Common myeloid progenitor, CD34-positive (primary cell): Measurements from ENCODE around the gene TCIRG1.
A peak's percentile ranks its signal among the peaks of the same experiment; 100 is the strongest.
"Not testable (repeated sequence)": the region's sequence is repeated elsewhere in the genome, so short reads cannot be mapped to it uniquely, and the experiment has no call there.

Experiments used
- CTCF ChIA-PET: fragments of 350-600 bp; sonication (Branson Sonifier 250); formaldehyde crosslinking; loops from one replicate; lab custom pipeline; 2021; ENCODE audit warnings: antibody characterized with exemption; lab: Charles Lee
- POLR2A ChIA-PET: fragments of 350-600 bp; sonication (Branson Sonifier 250); formaldehyde crosslinking; loops from one replicate; lab custom pipeline; 2021; ENCODE audit warnings: antibody characterized with exemption; lab: Charles Lee
- DNase-seq, 3 donors: peaks; one replicate each; pipeline versions ENCODE4 v3.0.0 to v3.0.0-alpha.2; 2013
- H3K27ac ChIP-seq, 2 experiments: 1 replicate in 1 of 2; 2 replicates in 1 of 2; pipeline ENCODE4 v1.7.0; 2013; ENCODE audit warnings: inconsistent platforms in 2 of 2, low read length in 2 of 2, mild to moderate bottlenecking in 2 of 2, low read depth in 1 of 2, moderate library complexity in 1 of 2; ENCODE audit not compliant: severe bottlenecking in 2 of 2, insufficient read depth in 1 of 2, poor library complexity in 1 of 2
- H3K27me3 ChIP-seq, 5 experiments: replicated peaks in 2 of 5; 1 replicate in 3 of 5; 2 replicates in 2 of 5; pipeline versions ENCODE4 v1.6.1 to v1.7.0; 2013; ENCODE audit warnings: low read length in 4 of 5, mild to moderate bottlenecking in 2 of 5, moderate library complexity in 2 of 5, inconsistent platforms in 1 of 5; ENCODE audit not compliant: insufficient read depth in 5 of 5, control insufficient read depth in 4 of 5
- H3K36me3 ChIP-seq, 4 experiments: 1 replicate in 2 of 4; 2 replicates in 2 of 4; pipeline versions ENCODE4 v1.6.1 to v1.7.0; 2013; ENCODE audit warnings: low read length in 3 of 4, control low read depth in 1 of 4, mild to moderate bottlenecking in 1 of 4; ENCODE audit not compliant: control insufficient read depth in 4 of 4, insufficient read depth in 4 of 4
- H3K4me1 ChIP-seq, 4 experiments: 1 replicate in 3 of 4; 2 replicates in 1 of 4; pipeline versions ENCODE4 v1.6.1 to v1.7.1; 2013; ENCODE audit warnings: low read length in 3 of 4, mild to moderate bottlenecking in 3 of 4, control low read depth in 1 of 4, inconsistent platforms in 1 of 4, moderate library complexity in 1 of 4; ENCODE audit not compliant: control insufficient read depth in 4 of 4, insufficient read depth in 4 of 4; ENCODE audit errors: control extremely low read depth in 1 of 4
- H3K4me3 ChIP-seq, 7 experiments: 1 replicate in 4 of 7; 2 replicates in 3 of 7; pipeline versions ENCODE4 v1.5.1 to v1.7.0; 2013; ENCODE audit warnings: mild to moderate bottlenecking in 7 of 7, low read length in 6 of 7, moderate library complexity in 6 of 7, inconsistent platforms in 2 of 7, low read depth in 2 of 7, control low read depth in 1 of 7; ENCODE audit not compliant: insufficient read depth in 4 of 7, control insufficient read depth in 1 of 7; ENCODE audit errors: extremely low read depth in 1 of 7
- H3K9me3 ChIP-seq, 5 experiments: 1 replicate in 4 of 5; 2 replicates in 1 of 5; pipeline versions ENCODE4 v1.6.1 to v1.7.1; 2013; ENCODE audit warnings: low read length in 4 of 5, mild to moderate bottlenecking in 2 of 5, inconsistent platforms in 1 of 5, low read depth in 1 of 5, moderate library complexity in 1 of 5; ENCODE audit not compliant: control insufficient read depth in 4 of 5, insufficient read depth in 2 of 5; ENCODE audit errors: control extremely low read depth in 1 of 5
- WGBS: methylation state at CpG from one replicate; pipeline ENCODE4 v1.1.5; 2013; ENCODE audit not compliant: insufficient coverage; 5-methylcytosine and 5-hydroxymethylcytosine counted together

Gene TCIRG1

DNA sequence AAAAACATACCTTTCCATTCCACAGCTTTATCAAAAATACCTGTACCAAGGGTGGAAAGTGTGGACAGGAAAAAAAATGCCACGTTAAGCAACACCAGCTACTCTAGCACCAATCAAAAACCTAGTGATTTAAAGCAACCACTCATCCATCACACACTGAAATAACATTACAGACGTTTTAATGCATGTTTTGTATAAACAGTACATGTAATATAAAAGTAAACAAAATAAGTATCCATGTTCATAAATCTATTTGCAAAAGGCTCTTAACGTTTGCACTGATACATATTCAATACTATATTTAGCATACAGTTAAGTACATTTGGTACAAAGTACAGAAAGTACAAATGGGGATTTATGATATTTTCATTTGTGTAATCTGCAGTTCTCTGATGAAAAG, 43.7 kb downstream of the TCIRG1 start:
- DNase-seq, result no peak
- POLR2A ChIA-PET, result no interaction called here
- Histone ChIP-seq H3K27ac (no peak overlapping the region), H3K4me3 (no peak overlapping the region), H3K4me1 (peaks cover 0 to 5% (median 0%) of the 10 kb centered on the region in 4 experiments), H3K36me3 (peaks cover 6 to 31% (median 14%) of the 10 kb centered on the region in 4 experiments), H3K9me3 (no peaks in the 10 kb centered on the region), H3K27me3 (no peaks in the 10 kb centered on the region)
- CTCF ChIA-PET, result interaction anchor here (0.9 to 1.4 kb wide), 4 partner anchors 9 to 20 kb away, joined by 3 to 4 read pairs (median 3); no protein-coding TSS in a partner anchor
- WGBS, result no CpG with 5 or more reads among the region's 3 CpGs

DNA sequence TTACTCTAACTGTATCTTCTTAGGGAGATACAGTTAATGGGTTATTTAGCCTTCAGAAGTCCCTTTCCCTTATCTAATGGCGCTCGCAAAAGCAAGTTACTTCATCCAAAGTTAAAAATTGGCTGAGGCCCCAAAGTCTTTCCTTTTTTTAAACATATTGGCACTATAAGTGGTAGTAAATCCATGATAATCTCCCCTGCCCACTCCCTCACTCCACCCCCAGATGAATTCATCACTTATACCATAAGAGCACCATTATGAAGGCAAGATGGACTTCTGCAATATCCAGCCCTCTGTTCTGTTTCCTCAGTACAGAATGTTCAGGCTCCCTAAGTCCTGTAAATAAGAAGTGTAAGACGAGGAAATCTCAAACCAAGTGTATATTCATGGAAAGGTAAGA, 44.7 kb downstream of the TCIRG1 start:
- Histone ChIP-seq H3K9me3 (no peaks in the 10 kb centered on the region), H3K4me1 (peaks cover 0 to 5% (median 0%) of the 10 kb centered on the region in 4 experiments), H3K27me3 (no peaks in the 10 kb centered on the region), H3K27ac (no peak overlapping the region), H3K4me3 (no peak overlapping the region), H3K36me3 (peaks cover 4 to 27% (median 12%) of the 10 kb centered on the region in 4 experiments)
- 89% methylated on average over 1 of the region's 3 CpGs for WGBS
- DNase-seq, result no peak
- POLR2A ChIA-PET, result no interaction called here
- CTCF ChIA-PET, result interaction anchor here (1.1 to 1.3 kb wide), 2 partner anchors 11 to 19 kb away, joined by 3 read pairs; no protein-coding TSS in a partner anchor

DNA sequence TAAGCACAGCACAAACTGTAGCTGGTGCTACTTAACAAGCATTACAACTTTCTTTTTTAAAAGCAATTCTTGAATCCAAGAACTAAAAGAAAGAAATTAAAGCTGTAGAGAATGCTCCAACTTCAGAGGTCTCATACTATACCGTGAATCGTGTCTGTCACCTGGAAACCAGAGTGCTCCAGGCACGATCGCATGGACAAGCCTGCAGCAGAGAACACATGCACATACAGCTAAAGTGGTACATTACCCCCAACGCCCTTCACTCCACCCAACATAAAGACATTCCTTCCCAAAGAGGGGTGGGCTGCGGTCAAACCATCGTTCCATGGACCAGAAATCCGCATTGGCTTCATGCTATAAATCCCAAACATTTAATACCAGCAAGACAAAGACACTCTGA, 50.9 kb downstream of the TCIRG1 start:
- Histone ChIP-seq H3K27ac (peak overlapping the region in 1 of 2 experiments; percentile 82), H3K9me3 (no peaks in the 10 kb centered on the region), H3K36me3 (peaks cover 0 to 17% (median 3%) of the 10 kb centered on the region in 4 experiments), H3K27me3 (no peaks in the 10 kb centered on the region), H3K4me1 (peaks cover 6 to 31% (median 18%) of the 10 kb centered on the region in 4 experiments), H3K4me3 (no peak overlapping the region)
- CTCF ChIA-PET, result interaction anchor here (0.7 to 1.4 kb wide), 6 partner anchors 10 to 119 kb away, joined by 3 to 5 read pairs (median 3); no protein-coding TSS in a partner anchor
- POLR2A ChIA-PET, result no interaction called here
- DNase-seq, result no peak
- WGBS, result 100% methylated on average over 3 of the region's 8 CpGs

DNA sequence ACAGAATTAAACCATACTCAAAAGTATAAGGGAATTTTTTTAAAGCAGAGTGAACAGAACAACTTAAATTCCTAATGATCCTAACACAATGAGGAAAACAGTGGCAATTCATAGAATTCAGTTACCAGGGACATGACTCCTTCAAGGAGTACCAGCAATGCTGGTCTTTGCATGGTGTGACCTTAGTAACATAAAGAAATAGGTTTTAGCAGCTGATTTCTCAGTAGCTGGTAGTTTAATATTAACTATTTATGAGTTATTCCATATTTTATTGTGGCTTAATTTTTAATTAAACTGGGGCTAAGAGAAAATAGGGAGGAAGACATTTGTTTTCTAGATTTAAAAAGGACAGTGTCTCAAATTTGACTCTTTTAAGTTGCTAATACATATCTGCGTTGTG, 51.5 kb downstream of the TCIRG1 start:
- WGBS, result no CpG with 5 or more reads among the region's 1 CpG
- POLR2A ChIA-PET, result no interaction called here
- peak overlapping the region in 3 of 7 experiments; percentile 34 to 44 (median 43) for H3K4me3 ChIP-seq
- H3K4me1 ChIP-seq, result peaks cover 6 to 27% (median 18%) of the 10 kb centered on the region in 4 experiments
- H3K27ac ChIP-seq, result peak overlapping the region; percentile 37 to 82
- H3K27me3 ChIP-seq, result no peaks in the 10 kb centered on the region
- H3K36me3 ChIP-seq, result peaks cover 0 to 20% (median 3%) of the 10 kb centered on the region in 4 experiments
- CTCF ChIA-PET, result interaction anchor here (0.9 to 3.4 kb wide), 4 partner anchors 9 to 118 kb away, joined by 3 to 13 read pairs (median 3); no protein-coding TSS in a partner anchor
- H3K9me3 ChIP-seq, result no peaks in the 10 kb centered on the region
- DNase-seq, result no peak

DNA sequence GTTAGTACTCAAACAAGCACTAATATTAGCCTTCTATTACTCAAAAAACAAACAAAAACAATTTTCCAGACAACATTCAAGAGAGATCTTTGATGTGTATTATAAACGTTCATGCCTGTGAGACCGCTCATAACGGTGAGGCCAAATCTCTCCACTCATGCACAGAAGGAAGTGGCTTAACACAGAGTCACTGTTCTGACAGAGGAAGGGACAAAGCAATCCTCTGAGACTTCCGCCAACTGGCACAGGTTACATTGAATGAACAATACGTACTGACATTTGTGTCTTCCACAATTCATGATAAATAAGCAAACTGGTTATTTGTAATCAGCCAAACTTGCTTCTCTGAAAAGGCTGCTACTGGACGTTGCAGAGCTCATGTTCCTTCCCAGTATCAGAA, 51.9 kb downstream of the TCIRG1 start:
- ChIA-PET POLR2A (no interaction called here), CTCF (interaction anchor here (1.0 to 3.4 kb wide), 2 partner anchors 28 to 117 kb away, joined by 3 to 13 read pairs; no protein-coding TSS in a partner anchor)
- WGBS, result 2% methylated on average over 6 of the region's 6 CpGs
- peaks cover 0 to 20% (median 3%) of the 10 kb centered on the region in 4 experiments for H3K36me3 ChIP-seq
- DNase-seq, result peak; percentile 58 to 84 (median 76)
- peak overlapping the region; percentile 37 to 82 for H3K27ac ChIP-seq
- no peaks in the 10 kb centered on the region for H3K9me3 ChIP-seq
- peaks cover 6 to 26% (median 18%) of the 10 kb centered on the region in 4 experiments for H3K4me1 ChIP-seq
- H3K27me3 ChIP-seq, result no peaks in the 10 kb centered on the region
- H3K4me3 ChIP-seq, result peak overlapping the region in 4 of 7 experiments; percentile 34 to 44 (median 40)

DNA sequence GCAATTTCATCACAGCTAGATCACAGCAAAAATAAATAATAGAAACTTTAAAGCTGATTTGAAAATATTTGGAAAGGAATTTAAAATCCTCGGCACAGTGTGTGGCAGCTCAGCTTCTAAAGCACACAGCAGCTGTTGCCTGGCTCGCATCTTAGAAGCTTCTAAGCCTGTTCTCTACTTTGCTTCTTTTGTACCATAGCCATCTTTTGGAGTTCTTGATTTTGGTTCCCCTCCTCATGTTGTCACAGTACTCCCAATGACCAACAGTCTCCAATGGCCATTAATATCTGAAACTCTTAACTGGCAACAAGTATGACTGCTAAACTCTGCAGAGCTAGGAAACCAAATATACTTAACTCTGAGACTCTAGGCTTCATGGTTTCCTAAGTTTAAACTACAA, 53.6 kb downstream of the TCIRG1 start:
- CTCF ChIA-PET, result interaction anchor here (1.6 to 3.4 kb wide), 2 partner anchors 10 to 26 kb away, joined by 4 to 13 read pairs; no protein-coding TSS in a partner anchor
- POLR2A ChIA-PET, result no interaction called here
- Histone ChIP-seq H3K27me3 (no peaks in the 10 kb centered on the region), H3K27ac (no peak overlapping the region), H3K9me3 (no peaks in the 10 kb centered on the region), H3K36me3 (peaks cover 0 to 24% (median 5%) of the 10 kb centered on the region in 4 experiments), H3K4me1 (peaks cover 6 to 26% (median 18%) of the 10 kb centered on the region in 4 experiments), H3K4me3 (no peak overlapping the region)
- DNase-seq, result no peak
- 100% methylated on average over 2 of the region's 2 CpGs for WGBS

DNA sequence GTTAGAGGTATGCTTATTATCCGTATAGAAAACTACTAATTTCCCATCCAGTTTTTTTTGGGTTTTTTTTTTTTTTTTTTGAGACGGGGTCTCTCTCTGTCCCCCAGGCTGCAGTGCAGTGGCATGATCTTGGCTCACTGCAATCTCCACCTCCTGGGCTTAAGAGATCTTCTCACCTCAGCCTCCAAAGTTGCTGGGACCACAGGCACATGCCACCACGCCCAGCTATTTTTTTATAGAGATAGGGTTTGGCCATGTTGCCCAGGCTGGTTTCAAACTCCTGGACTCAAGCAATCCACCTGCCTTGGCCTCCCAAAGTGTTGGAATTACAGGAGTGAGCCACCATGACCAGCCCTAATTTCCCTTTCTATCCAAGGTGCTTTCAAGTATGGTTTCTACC, 54.1 kb downstream of the TCIRG1 start:
- POLR2A ChIA-PET, DNase-seq, H3K27me3 ChIP-seq, H3K4me3 ChIP-seq, H3K9me3 ChIP-seq, H3K27ac ChIP-seq: not testable (repeated sequence)
- Histone ChIP-seq H3K4me1 (peaks cover 6 to 26% (median 18%) of the 10 kb centered on the region in 4 experiments), H3K36me3 (peaks cover 0 to 24% (median 5%) of the 10 kb centered on the region in 4 experiments)
- no CpG with 5 or more reads among the region's 3 CpGs for WGBS
- CTCF ChIA-PET, result interaction anchor here (1.3 to 3.4 kb wide), 2 partner anchors 25 to 110 kb away, joined by 3 to 13 read pairs; no protein-coding TSS in a partner anchor
